DMS53 (cell line): ENCODE results near the gene NBPF3.
A peak's percentile ranks its signal among the peaks of the same experiment; 100 is the strongest.
"Not testable (repeated sequence)": the region's sequence is repeated elsewhere in the genome, so short reads cannot be mapped to it uniquely, and the experiment has no call there.

ENCODE experiments used
- DNase-seq: peaks from one replicate; lab custom pipeline; 2025; lab: John Stamatoyannopoulos, UW

NBPF3 gene

GRCh38 chr1:21438646-21439312, 1.2 kb upstream of the NBPF3 start:
- not testable (repeated sequence) for DNase-seq

DNA sequence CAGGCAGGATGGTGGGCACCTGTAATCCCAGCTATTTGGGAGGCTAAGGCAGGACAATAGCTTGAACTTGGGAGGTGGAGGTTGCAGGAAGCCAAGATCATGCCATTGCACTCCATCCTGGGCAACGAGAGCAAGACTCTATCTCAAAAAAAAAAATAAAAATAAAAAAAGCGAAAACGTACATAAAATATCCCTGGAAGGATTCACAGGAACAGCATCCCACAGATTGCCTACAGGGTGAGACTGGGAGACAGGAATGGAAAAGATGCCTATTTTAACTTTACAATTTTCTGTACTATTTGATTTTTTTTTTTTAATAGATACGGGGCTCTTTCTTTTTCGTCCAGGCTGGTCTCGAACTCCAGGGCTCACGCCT, 604 bp upstream of the NBPF3 start:
- DNase-seq, result no peak

DNA sequence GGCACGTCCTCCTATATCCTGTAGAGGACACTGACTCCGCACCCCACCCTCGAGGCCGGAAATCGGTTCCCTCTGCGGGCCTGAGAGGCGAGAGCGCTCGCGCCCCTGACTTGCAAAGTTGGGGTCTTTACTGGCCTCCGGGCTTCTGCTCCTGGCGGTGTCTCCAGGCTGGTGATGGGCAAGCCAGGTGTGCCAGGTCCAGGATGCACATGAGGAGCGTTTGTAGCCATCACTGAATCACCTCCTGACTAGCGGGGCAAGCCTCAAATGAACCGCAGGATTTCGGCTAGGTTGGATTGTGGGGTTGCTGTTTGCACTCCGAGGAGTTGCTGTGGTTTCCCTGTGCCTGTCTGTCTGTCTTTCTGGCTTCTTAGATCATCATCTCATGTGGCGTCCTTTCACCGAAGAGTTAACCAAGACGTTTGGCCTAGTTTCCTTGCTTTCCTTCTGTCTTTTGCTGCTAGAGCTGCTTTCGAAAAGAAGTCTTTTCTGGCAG, 741 bp downstream of the NBPF3 start:
- DNase-seq, result peak; percentile 23

- not testable (repeated sequence) for DNase-seq
Measured at GRCh38 chr1:21446647-21447046, 6.7 kb downstream of the NBPF3 start.

- no peak for DNase-seq
Measured at GRCh38 chr1:21447311-21447710, 7.4 kb downstream of the NBPF3 start.

- DNase-seq, result no peak
Measured at GRCh38 chr1:21449906-21450305, 10.0 kb downstream of the NBPF3 start.

GRCh38 chr1:21451212-21451611, 11.3 kb downstream of the NBPF3 start:
- DNase-seq, result no peak

DNA sequence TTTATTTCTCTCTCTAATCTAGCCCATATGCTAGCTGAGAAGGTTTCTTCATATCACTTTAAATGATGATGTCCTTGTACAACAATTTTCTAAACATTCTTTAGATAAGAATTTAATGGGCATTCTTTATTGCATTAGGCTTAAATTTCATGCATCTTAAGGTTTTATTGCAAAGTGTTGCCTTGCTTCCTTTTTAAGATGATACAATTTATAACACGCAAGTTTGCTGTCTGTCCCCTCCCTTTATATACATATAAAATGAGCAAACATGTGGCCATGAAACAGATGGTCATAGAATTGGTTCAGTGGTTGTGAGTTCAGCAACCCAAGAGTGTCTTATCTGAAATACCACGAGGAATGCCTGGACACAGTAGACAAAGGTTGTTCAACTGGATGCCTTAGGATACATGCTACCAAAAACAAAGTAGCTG, 12.1 kb downstream of the NBPF3 start:
- DNase-seq, result no peak

DNA sequence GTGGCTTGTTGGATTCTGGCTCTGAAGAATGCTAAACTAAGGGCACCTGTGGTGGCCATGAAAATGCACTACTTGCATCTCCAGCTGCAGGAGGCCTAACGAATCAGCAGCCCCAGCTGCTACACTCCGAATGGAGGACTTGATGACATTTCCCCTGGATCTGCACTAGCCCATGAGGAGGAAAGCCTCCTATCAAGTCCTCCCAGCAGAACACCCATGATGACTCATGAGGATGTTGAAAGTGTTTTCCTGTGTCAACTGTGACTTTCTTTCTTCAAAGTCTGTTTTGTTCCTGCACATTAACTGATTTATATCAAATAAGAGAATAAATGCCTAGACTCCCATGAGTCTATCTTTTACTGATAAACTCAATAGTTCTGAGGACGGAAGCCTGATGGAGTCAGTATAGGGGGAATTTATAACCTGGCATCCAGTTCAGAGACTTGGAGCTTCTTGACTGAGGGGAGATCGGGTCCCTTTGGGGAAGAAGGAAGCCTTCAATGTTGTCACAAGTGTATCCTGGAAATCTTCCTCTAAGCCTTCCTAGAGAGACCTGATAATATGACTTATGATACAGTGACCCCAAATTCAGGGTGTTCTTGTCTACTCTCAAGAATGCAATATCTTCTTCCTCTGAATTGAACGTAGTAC, 14.2 kb downstream of the NBPF3 start:
- DNase-seq, result peak; percentile 74

DNA sequence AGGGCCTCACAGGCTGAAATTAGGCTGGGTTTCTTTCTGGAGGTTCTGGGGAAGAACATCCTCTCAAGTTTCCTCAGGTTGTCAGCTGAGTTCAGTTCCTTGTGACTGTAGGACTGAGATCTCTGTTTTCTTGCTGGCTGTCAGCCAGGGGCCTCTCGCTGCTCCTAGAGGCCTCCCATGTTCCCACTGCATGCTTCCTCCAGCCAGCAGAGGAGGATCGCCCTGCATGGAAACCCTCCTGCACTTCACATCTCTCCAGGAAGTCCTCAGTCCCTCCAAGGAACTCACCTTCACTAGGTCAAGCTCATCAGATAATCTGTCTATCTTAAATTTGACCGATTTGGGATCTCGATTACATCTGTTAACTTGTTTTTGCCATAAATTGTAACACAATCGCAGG, 15.0 kb downstream of the NBPF3 start:
- DNase-seq, result not testable (repeated sequence)

DNA sequence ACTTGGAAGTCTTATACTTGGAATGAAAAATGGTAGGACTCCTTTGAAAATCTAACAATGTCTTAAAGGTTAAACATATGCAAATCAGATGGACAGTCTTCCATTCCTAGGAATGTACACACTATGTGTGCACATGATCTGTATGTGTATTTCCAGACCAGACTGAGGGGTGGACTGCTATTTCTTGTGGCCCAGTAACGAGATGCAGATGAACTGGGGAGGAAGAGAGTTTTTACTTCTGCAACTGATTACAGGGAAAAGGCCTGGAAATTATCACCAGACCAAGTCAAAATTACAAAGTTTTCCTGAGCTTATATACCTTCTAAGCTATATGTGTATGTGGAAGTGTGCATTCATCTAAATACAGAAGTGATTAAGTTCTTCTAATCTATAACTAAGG, 17.7 kb downstream of the NBPF3 start:
- DNase-seq, result no peak

DNA sequence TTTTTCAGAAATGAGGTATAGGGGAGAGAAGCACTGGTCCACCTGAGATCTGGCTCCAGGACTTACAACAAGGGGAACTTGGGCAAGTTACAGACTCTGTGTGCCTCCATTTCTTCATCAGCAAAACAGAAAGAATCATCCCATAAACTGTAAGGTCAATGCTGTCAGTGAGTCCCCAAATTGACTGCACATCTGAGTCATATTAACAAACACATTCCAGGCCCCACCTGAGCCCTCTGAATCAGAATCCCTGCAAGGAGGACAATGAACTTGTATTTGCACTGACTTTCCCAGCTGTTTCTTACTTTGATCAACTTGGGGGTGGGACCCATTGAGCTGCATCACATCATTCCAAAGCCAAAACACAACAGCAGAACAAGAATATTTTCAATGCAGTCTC, 25.2 kb downstream of the NBPF3 start:
- not testable (repeated sequence) for DNase-seq

DNA sequence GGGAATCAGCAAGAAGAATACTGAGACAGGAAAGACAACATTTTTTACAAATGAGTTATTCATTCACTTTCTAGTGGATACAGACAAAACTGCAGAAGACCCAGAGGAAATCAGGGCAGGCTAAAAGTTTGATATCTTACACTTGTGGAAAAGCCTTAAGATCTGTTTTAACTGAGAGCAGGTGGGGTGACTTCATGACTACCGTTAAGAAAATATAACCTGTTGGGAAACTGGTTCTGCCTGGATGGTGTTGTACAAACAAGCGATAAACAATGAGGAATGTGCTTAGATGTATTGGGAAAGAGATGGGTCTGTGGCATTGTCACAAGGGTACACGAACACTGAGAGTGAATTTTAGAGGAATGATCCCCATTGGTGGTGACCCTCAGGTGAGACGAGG, 28.0 kb downstream of the NBPF3 start:
- not testable (repeated sequence) for DNase-seq

GRCh38 chr1:21468599-21468998, 28.7 kb downstream of the NBPF3 start:
- peak; percentile 14 for DNase-seq

DNA sequence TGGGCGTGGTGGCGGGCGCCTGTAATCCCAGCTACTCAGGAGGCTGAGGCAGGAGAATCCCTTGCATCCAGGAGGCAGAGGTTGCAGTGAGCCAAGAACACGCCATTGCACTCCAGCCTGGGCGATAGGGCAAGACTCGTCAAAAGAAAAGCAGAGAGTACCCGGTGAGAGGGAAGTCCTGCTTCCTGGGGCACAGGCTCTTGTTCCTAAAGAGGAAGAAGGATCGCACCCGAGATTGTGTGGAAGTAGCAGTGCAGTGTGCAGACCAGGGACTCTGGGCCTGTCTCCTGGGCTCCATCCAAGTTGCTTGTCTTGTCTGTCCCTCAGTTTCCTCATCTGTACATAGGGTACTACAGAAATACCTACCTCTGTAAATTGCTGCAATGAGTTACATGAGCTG, 29.6 kb downstream of the NBPF3 start:
- DNase-seq, result no peak

DNA sequence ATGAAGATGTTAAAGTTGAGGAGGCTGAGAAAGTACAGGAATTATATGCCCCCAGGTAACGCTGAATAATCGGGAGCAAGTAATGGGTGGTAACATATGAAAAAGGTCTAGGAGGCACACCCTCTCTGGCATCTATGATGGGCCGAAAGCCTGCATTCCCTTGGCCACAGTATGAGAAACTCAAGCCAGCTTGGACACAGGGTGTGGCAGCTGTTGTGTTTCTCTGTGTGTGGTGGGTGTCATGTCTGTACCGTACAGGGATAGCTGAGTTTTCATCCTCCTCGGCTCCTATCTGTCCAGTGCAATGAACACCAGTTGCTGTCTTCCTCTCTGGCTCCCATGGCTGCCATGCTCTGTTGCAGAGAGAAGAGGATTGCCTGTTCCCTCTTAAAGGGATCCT, 32.9 kb downstream of the NBPF3 start:
- no peak for DNase-seq

DNA sequence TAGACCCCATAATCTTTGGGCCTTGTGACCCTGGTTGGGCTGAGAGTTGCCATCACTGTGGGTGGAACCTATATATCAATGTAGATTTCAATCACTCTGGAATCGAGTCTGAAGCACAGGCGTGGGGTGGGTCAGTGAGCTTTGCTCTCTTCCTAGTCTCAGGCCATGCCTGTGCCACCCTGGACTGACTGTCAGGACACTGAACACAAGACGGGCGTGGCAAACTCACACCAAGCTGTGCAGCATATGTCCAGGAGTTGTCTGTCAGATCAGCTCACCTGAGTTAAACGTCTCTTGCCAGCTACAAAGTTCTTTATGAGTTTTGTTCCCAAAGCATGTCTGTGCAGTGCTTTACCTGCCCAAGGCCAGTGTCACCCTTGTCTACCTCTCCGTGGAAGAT, 38.4 kb downstream of the NBPF3 start:
- DNase-seq, result no peak

GRCh38 chr1:21483881-21484280, 43.9 kb downstream of the NBPF3 start:
- DNase-seq, result not testable (repeated sequence)

- no peak for DNase-seq
Measured at GRCh38 chr1:21489146-21489545, 49.2 kb downstream of the NBPF3 start.

- DNase-seq, result peak; percentile 79
Measured at GRCh38 chr1:21490774-21491487, 51.0 kb downstream of the NBPF3 start.

DNA sequence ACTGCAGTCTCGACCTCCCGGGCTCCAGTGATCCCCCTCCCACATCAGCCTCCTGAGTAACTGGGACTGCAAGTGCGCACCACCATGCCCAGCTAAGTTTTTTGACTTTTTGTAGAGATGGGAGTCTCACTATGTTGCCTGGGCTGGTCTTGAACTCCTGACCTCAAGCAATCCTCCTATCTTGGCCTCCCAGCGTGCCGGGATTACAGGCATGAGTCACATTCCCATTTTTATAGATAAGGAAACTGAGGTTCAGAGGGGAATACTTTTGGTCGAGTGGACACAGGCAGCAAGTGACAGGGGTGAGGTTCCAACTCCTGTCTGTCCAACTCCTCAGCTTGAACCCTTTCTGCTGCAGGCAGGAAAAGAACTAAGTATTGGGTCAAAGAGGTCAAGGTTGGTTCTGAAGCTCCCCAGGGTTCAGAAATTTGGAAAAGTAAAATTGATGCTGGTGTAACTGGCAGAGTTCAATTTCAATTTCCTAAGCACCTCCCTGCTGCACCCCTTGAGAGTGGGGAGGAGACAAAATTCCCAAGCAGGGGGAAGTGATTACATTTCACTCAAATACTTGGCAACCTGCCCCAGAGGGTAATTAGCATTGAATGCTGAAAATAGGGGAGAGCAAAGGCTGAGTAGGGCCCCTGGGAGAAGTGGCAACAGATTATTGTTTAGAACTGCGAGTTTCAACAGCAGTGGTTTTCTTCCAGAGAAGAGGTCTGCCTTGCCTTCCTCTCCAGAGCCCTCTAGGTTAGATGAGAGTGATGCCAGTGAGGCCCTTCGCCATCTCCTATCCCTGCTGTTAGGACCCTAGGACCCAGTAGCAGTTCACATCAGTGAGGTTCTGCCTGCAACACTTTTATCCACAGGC, 51.8 kb downstream of the NBPF3 start:
- DNase-seq, result no peak

DNA sequence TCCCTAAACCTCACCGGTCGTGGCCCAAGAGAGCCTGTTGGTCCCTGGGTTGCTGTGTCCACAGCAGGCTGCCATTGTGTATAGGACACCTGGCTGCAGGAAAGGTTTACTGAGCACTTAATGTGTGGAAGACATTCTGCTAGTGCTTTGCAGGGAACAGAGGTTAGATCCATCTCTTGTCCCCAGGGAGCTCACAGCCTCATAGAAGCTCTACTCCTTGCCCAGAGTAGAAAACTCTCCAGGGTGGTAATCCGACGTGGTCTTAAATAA, 52.4 kb downstream of the NBPF3 start:
- DNase-seq, result no peak
